Activated naive CD4-positive, alpha-beta T cell treated with anti-CD3 and anti-CD28 coated beads, Interleukin-2, amount 50 U/mL, for 72 hours (primary cell): ENCODE measurements around the gene PPP4R4. TPM values are rescaled to one million over a fixed set of nuclear protein-coding genes. Genes with fewer than 3 reads are reported as not detected.

Experiments
- ATAC-seq, 2 donors: fragments of 150-1000 bp; cut with Tn5 transposase; 2 replicates each; pipeline ENCODE4 v1.10.0; 2021; ENCODE audit warnings: mild to moderate bottlenecking in 2 of 2, moderate library complexity in 2 of 2
- DNase-seq, 2 donors: peaks; one replicate each; pipeline ENCODE4 v3.0.0; 2021 to 2022; ENCODE audit warnings: low spot score in 2 of 2
- H3K27ac Mint-ChIP-seq, 2 donors: one replicate each; pipeline ENCODE4 v1.8.0; 2022; ENCODE audit warnings: mild to moderate bottlenecking in 2 of 2, mixed read lengths in 2 of 2
- H3K36me3 Mint-ChIP-seq, 2 donors: one replicate each; pipeline ENCODE4 v1.8.0; 2022; ENCODE audit warnings: mixed read lengths in 2 of 2
- H3K9me3 Mint-ChIP-seq, 2 donors: one replicate each; pipeline ENCODE4 v1.8.0; 2022; ENCODE audit warnings: mixed read lengths in 2 of 2
- total RNA-seq, 2 donors: library from RNA; stranded (reverse); gene quantifications; one replicate each; pipeline ENCODE4 v1.2.3, GENCODE V29; 2022

Gene PPP4R4
- total RNA-seq = 1 to 10 TPM; 6.5 to 8.7 TPM

- DNase-seq (peak; percentile 90 to 93), ATAC-seq (peak; percentile 87 to 93)
- Mint-ChIP-seq H3K36me3 (peaks cover 0 to 8% of the 10 kb centered on the region in 2 donors), H3K27ac (peak within 1 kb of the TSS; percentile 86 to 94), H3K9me3 (no peaks in the 10 kb centered on the region)
These were observed at the start of gene PPP4R4 for GRCh38 chr14:94173885-94174603. PPP4R4 (plus strand) TSS chr14:94174322; CDS start chr14:94174466, 144 bp downstream.

GRCh38 chr14:94124582-94125377 is 49.3 kb upstream of the PPP4R4 start:
- no peak overlapping the region for H3K27ac Mint-ChIP-seq
- peaks cover 13 to 25% of the 10 kb centered on the region in 2 donors for H3K36me3 Mint-ChIP-seq
- peaks cover 6 to 16% of the 10 kb centered on the region in 2 donors for H3K9me3 Mint-ChIP-seq
- ATAC-seq (no peak), DNase-seq (peak in 1 of 2 donors; percentile 25)

- no peak for DNase-seq
- Mint-ChIP-seq H3K9me3 (peaks cover 2 to 10% of the 10 kb centered on the region in 2 donors), H3K27ac (peak overlapping the region in 1 of 2 donors; percentile 5), H3K36me3 (peaks cover 7 to 22% of the 10 kb centered on the region in 2 donors)
- no peak for ATAC-seq
These were observed 48.3 kb upstream of the PPP4R4 start for GRCh38 chr14:94125659-94126418.

- Mint-ChIP-seq H3K9me3 (peaks cover 0 to 7% of the 10 kb centered on the region in 2 donors), H3K36me3 (peaks cover 4 to 22% of the 10 kb centered on the region in 2 donors), H3K27ac (peak overlapping the region in 1 of 2 donors; percentile 5)
- ATAC-seq = no peak
- DNase-seq = no peak
These were observed 47.8 kb upstream of the PPP4R4 start for GRCh38 chr14:94126419-94126677.

GRCh38 chr14:94126800-94127199 is 47.3 kb upstream of the PPP4R4 start:
- ATAC-seq (no peak), DNase-seq (no peak)
- peaks cover under 1 to 22% of the 10 kb centered on the region in 2 donors for H3K36me3 Mint-ChIP-seq
- H3K9me3 Mint-ChIP-seq = peaks cover 0 to 7% of the 10 kb centered on the region in 2 donors
- H3K27ac Mint-ChIP-seq = no peak overlapping the region

- H3K36me3 Mint-ChIP-seq = peaks cover 0 to 20% of the 10 kb centered on the region in 2 donors
- H3K27ac Mint-ChIP-seq = no peak overlapping the region
- ATAC-seq = no peak
These were observed 46.8 kb upstream of the PPP4R4 start for GRCh38 chr14:94127330-94127729.

GRCh38 chr14:94128216-94128839 is 45.8 kb upstream of the PPP4R4 start:
- peaks cover 0 to under 1% of the 10 kb centered on the region in 2 donors for H3K9me3 Mint-ChIP-seq
- ATAC-seq (no peak), DNase-seq (no peak)
- H3K36me3 Mint-ChIP-seq = peaks cover 0 to 11% of the 10 kb centered on the region in 2 donors
- peak overlapping the region; percentile 72 to 83 for H3K27ac Mint-ChIP-seq

More at GRCh38 chr14:94127330-94127729, 46.8 kb upstream of the PPP4R4 start:
- peaks cover 0 to 7% of the 10 kb centered on the region in 2 donors for H3K9me3 Mint-ChIP-seq
- DNase-seq = no peak

GRCh38 chr14:94129111-94129757 is 44.9 kb upstream of the PPP4R4 start, which contains the start of gene IFI27L2:
IFI27L2 (minus strand) TSS chr14:94129604; CDS start chr14:94129564, 40 bp downstream.
- peak; percentile 67 to 72 for DNase-seq
- Mint-ChIP-seq H3K27ac (peak within 1 kb of the TSS; percentile 83 to 85), H3K36me3 (peaks cover 0 to 6% of the 10 kb centered on the region in 2 donors), H3K9me3 (no peaks in the 10 kb centered on the region)
- peak; percentile 97 to 98 for ATAC-seq

GRCh38 chr14:94129758-94130414 is 44.2 kb upstream of the PPP4R4 start:
- Mint-ChIP-seq H3K27ac (peak overlapping the region; percentile 83 to 85), H3K9me3 (peaks cover 0 to 1% of the 10 kb centered on the region in 2 donors), H3K36me3 (peaks cover 2 to 8% of the 10 kb centered on the region in 2 donors)
- ATAC-seq (peak; percentile 59 to 70), DNase-seq (peak in 1 of 2 donors; percentile 51)

- ATAC-seq = peak in 1 of 2 donors; percentile 30
These were observed 41.7 kb upstream of the PPP4R4 start for GRCh38 chr14:94132285-94132887.

GRCh38 chr14:94135476-94135875 is 38.6 kb upstream of the PPP4R4 start:
- H3K9me3 Mint-ChIP-seq = peaks cover 0 to 5% of the 10 kb centered on the region in 2 donors
- H3K36me3 Mint-ChIP-seq = peaks cover 6% of the 10 kb centered on the region in 2 donors
- no peak for DNase-seq

More at GRCh38 chr14:94132285-94132887, 41.7 kb upstream of the PPP4R4 start:
- DNase-seq = peak in 1 of 2 donors; percentile 69
- Mint-ChIP-seq H3K27ac (no peak overlapping the region), H3K36me3 (peaks cover 6 to 12% of the 10 kb centered on the region in 2 donors), H3K9me3 (peaks cover 0 to 5% of the 10 kb centered on the region in 2 donors)

GRCh38 chr14:94136575-94137331 is 37.4 kb upstream of the PPP4R4 start:
- H3K9me3 Mint-ChIP-seq = peaks cover 0 to 5% of the 10 kb centered on the region in 2 donors
- peaks cover 6% of the 10 kb centered on the region in 2 donors for H3K36me3 Mint-ChIP-seq
- no peak overlapping the region for H3K27ac Mint-ChIP-seq

More at GRCh38 chr14:94135476-94135875, 38.6 kb upstream of the PPP4R4 start:
- no peak overlapping the region for H3K27ac Mint-ChIP-seq
- no peak for ATAC-seq

GRCh38 chr14:94138251-94138650 is 35.9 kb upstream of the PPP4R4 start:
- DNase-seq = no peak
- no peak for ATAC-seq
- H3K27ac Mint-ChIP-seq = no peak overlapping the region
- peaks cover 6% of the 10 kb centered on the region in 2 donors for H3K36me3 Mint-ChIP-seq
- peaks cover 0 to 5% of the 10 kb centered on the region in 2 donors for H3K9me3 Mint-ChIP-seq

More at GRCh38 chr14:94136575-94137331, 37.4 kb upstream of the PPP4R4 start:
- ATAC-seq = peak; percentile 95 to 97
- peak; percentile 76 to 87 for DNase-seq

- no peak overlapping the region for H3K27ac Mint-ChIP-seq
- H3K36me3 Mint-ChIP-seq = peaks cover 6% of the 10 kb centered on the region in 2 donors
- H3K9me3 Mint-ChIP-seq = peaks cover 0 to 5% of the 10 kb centered on the region in 2 donors
- ATAC-seq (no peak), DNase-seq (no peak)
These were observed 35.1 kb upstream of the PPP4R4 start for GRCh38 chr14:94139006-94139405.
